ENCODE data around the gene PKHD1. TPM values are rescaled to one million over a fixed set of nuclear protein-coding genes. Genes with fewer than 3 reads are reported as not detected.
"Not testable (repeated sequence)": the region's sequence is repeated elsewhere in the genome, so short reads cannot be mapped to it uniquely, and the experiment has no call there.

PKHD1 gene
- total RNA-seq, 1 donor from 2014 or later: not detected

DNA sequence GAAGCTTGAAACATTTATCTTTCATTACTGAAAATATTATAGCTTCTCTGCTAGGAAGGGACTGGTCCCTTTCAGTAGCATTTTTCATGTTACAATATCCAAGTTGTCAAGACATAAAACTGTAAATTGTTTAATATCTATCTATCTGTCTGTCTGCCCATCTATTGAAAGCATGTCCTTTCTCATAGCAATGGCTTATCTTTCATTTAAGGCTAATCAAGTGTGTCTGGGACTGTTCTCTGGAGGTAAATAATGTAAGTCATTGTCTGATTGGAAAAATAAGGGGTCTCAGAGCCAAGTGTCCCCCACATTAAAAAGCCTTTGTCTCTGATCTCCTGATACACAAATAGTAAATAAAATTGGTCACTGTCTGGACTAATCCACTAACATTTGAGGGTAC, 135.5 kb downstream of the PKHD1 start:
- TF ChIP-seq, protein P1, sequence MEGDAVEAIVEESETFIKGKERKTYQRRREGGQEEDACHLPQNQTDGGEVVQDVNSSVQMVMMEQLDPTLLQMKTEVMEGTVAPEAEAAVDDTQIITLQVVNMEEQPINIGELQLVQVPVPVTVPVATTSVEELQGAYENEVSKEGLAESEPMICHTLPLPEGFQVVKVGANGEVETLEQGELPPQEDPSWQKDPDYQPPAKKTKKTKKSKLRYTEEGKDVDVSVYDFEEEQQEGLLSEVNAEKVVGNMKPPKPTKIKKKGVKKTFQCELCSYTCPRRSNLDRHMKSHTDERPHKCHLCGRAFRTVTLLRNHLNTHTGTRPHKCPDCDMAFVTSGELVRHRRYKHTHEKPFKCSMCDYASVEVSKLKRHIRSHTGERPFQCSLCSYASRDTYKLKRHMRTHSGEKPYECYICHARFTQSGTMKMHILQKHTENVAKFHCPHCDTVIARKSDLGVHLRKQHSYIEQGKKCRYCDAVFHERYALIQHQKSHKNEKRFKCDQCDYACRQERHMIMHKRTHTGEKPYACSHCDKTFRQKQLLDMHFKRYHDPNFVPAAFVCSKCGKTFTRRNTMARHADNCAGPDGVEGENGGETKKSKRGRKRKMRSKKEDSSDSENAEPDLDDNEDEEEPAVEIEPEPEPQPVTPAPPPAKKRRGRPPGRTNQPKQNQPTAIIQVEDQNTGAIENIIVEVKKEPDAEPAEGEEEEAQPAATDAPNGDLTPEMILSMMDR (IDR thresholded peaks at IDR 0.05): no peak
- intact Hi-C loops (cut with DNase I): no loop called here
- H3K36me3 ChIP-seq: no peaks in the 10 kb centered on the region

DNA sequence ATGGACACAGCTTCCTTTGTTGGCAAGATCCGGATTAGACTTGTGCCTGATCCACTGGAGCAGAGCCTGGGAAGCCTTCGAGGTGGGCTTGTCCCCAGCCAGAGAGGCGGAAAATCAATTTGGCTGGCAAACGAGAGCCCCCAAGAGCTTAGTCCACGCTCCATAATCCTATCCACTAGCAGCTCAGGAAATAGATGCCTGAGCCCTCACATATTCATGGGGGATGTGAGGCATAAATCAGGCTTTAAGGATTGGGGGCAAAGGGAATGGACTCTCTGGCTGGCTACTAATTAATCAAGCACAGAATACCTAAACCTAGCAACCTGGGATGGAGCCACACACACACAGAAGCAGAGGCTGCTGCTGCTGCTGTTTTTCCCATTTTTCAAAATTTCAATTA, 137.9 kb downstream of the PKHD1 start:
- intact Hi-C loops (cut with DNase I): no loop called here
- Histone ChIP-seq H3K9me3 (no peaks in the 10 kb centered on the region), H3K27me3 (no peaks in the 10 kb centered on the region), H3K36me3 (no peaks in the 10 kb centered on the region), H3K27ac (no peak overlapping the region), H3K4me1 (no peaks in the 10 kb centered on the region), H3K4me3 (no peak overlapping the region)
- TF ChIP-seq, protein P1 (IDR thresholded peaks at IDR 0.05): no peak
- no peak for DNase-seq (ENCODE audit: low spot score in 2 of 2)

More for the DNA sequence above, 135.5 kb downstream of the PKHD1 start:
- H3K4me1 ChIP-seq: no peaks in the 10 kb centered on the region
- H3K9me3 ChIP-seq: no peaks in the 10 kb centered on the region
- H3K4me3 ChIP-seq: no peak overlapping the region
- no peak for DNase-seq (ENCODE audit: low spot score in 2 of 2)
- no peak overlapping the region for H3K27ac ChIP-seq
- H3K27me3 ChIP-seq: no peaks in the 10 kb centered on the region

DNA sequence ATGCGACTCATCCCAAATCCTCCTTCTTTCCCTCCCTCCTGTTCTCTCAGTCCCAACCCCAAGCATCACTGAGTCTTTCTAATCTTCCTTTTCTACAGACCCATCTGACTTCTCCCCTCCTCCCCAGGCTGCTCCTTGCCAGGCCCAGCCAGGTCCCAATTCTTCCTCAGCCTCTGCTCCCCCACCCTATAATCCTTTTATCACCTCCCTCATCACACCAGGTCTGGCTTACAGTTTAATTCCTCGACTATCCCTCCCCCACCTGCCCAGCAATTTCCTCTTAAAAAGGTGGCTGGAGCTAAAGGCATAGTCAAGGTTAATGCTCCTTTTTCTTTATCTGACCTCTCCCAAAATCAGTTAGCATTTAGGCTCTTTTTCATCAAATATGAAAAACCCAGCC, 147.7 kb downstream of the PKHD1 start:
- H3K36me3 ChIP-seq; intact Hi-C loops (cut with DNase I); H3K27ac ChIP-seq; H3K9me3 ChIP-seq; DNase-seq (ENCODE audit: low spot score in 2 of 2); H3K4me1 ChIP-seq; H3K27me3 ChIP-seq; H3K4me3 ChIP-seq: not testable (repeated sequence)

DNA sequence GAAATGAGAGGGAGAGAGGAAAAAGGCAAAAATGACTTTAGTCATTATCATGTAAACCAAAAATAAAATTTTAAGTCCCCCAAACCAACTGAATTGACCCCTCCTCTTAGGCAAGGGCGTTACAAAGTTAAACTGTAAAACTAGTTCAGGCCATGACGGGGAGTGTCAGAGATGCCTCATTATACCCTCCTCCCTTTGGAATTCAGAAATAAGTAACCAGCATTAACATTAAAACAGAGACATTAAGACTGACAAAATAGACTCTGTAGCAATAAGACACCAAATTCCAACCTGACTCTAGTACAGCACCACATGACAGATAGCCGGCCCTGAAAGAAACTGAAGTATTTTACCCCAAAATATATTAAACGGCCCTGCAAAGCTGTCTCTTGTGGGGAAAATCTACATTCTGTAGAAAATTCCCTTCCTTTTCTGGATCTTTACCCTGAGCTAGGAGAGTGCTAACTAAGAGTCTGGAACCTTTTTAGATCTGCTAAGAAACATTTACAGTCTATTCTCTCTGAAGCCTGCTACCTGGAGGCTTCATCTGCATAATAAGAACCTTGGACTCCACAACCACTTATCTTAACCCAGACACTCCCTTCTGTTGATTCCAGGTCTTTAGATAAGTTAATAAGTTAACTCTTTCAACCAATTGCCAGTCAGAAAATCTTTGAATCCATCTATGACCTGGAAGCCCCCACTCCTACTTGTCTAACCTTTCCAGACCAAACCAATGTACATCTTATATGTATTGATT, 150.7 kb downstream of the PKHD1 start:
- DNase-seq (ENCODE audit: low spot score in 2 of 2): no peak
- H3K4me3 ChIP-seq: no peak overlapping the region
- H3K36me3 ChIP-seq: no peaks in the 10 kb centered on the region
- no peaks in the 10 kb centered on the region for H3K4me1 ChIP-seq
- no peak overlapping the region for H3K27ac ChIP-seq
- TF ChIP-seq, protein P1 (IDR thresholded peaks at IDR 0.05): no peak
- H3K9me3 ChIP-seq: no peaks in the 10 kb centered on the region
- no peaks in the 10 kb centered on the region for H3K27me3 ChIP-seq
- intact Hi-C loops (cut with DNase I): no loop called here

DNA sequence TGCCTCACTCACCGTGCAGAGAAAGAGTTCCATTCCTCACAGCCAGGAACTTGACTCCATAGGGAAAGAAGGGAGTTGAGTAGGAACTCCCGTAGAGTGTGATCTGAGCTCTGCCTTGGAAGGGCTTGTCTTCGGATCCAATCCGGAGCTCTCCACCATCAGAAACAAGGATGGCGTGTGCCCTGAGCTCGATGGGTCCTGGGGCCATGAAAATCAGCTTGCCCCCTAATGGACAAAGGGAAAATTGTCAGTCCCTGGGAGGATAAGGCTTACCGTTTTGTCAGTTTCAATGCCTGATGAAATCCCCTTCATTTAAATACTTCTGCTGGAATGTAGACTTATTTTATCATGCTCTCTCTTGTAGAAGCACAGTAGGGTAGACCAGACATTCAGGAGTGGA, 153.3 kb downstream of the PKHD1 start:
- H3K36me3 ChIP-seq: no peaks in the 10 kb centered on the region
- H3K9me3 ChIP-seq: no peaks in the 10 kb centered on the region
- no peak for DNase-seq (ENCODE audit: low spot score in 2 of 2)
- TF ChIP-seq, protein P1 (IDR thresholded peaks at IDR 0.05): no peak
- H3K27ac ChIP-seq: no peak overlapping the region
- intact Hi-C loops (cut with DNase I): no loop called here
- no peaks in the 10 kb centered on the region for H3K4me1 ChIP-seq
- no peak overlapping the region for H3K4me3 ChIP-seq
- no peaks in the 10 kb centered on the region for H3K27me3 ChIP-seq

DNA sequence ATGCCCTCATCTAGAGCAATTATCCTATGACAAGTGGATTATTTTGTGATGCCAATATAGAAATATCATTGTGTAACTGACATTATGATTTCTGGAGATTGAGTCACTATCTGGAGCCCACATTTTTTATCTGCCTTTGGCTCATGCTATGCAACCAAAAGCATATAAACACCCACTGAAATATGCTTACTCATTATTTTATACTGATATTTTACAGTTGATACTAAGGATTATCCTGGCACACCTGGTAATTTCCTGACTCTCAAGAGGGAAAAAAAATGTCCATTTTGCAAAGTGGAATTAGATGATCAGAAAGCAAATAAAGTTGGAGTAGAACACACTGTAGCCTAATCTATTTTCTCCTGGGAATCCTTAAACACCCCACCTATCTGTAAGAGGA, 154.5 kb downstream of the PKHD1 start:
- Histone ChIP-seq H3K4me1 (no peaks in the 10 kb centered on the region), H3K27ac (no peak overlapping the region), H3K36me3 (no peaks in the 10 kb centered on the region), H3K4me3 (no peak overlapping the region), H3K27me3 (no peaks in the 10 kb centered on the region), H3K9me3 (no peaks in the 10 kb centered on the region)
- TF ChIP-seq, protein P1 (IDR thresholded peaks at IDR 0.05): no peak
- intact Hi-C loops (cut with DNase I): no loop called here
- DNase-seq (ENCODE audit: low spot score in 2 of 2): no peak
